Calu3 (cell line): ENCODE measurements around the gene CCDC192. TPM values are rescaled to one million over a fixed set of nuclear protein-coding genes. Genes with fewer than 3 reads are reported as not detected.

Experiments used
- BruUV-seq: library from RNA; stranded (reverse); fragments of 400-500 nt; replicated peaks from 2 replicates; lab custom pipeline; 2021; lab: Mats Ljungman, UMichigan
- CTCF ChIA-PET: fragments of 300-600 bp; sonication (Branson Sonifier 250); formaldehyde crosslinking; loops from one replicate; lab custom pipeline; 2022; ENCODE audit warnings: antibody characterized with exemption; lab: Charles Lee
- DNase-seq: peaks from one replicate; pipeline ENCODE4 v3.0.0; 2022
- H3K27ac Mint-ChIP-seq: one replicate; pipeline ENCODE4 v1.8.0; 2022; ENCODE audit warnings: mixed read lengths; ENCODE audit not compliant: unreplicated experiment
- H3K27me3 Mint-ChIP-seq: one replicate; pipeline ENCODE4 v1.8.0; 2022; ENCODE audit warnings: mixed read lengths; ENCODE audit not compliant: unreplicated experiment
- H3K36me3 Mint-ChIP-seq: one replicate; pipeline ENCODE4 v1.8.0; 2022; ENCODE audit warnings: mild to moderate bottlenecking, moderate library complexity, mixed read lengths; ENCODE audit not compliant: insufficient read depth, unreplicated experiment
- H3K4me1 Mint-ChIP-seq: one replicate; pipeline ENCODE4 v1.8.0; 2022; ENCODE audit warnings: mild to moderate bottlenecking, low read depth, mixed read lengths; ENCODE audit not compliant: unreplicated experiment
- H3K4me3 Mint-ChIP-seq: one replicate; pipeline ENCODE4 v1.8.0; 2022; ENCODE audit warnings: mild to moderate bottlenecking, low read depth, moderate library complexity, mixed read lengths; ENCODE audit not compliant: unreplicated experiment
- H3K9me3 Mint-ChIP-seq: one replicate; pipeline ENCODE4 v1.8.0; 2022; ENCODE audit warnings: low read depth, mixed read lengths; ENCODE audit not compliant: unreplicated experiment
- CTCF ChIP-seq: fragments of 200-600 bp; IDR thresholded peaks from one replicate; pipeline ENCODE4 v1.8.0; 2022; ENCODE audit warnings: antibody characterized with exemption; ENCODE audit not compliant: unreplicated experiment
- intact Hi-C: fragments of 100-400 bp; cut with micrococcal nuclease; formaldehyde crosslinking; loops from one replicate; pipeline ENCODE4 v1.10.0; 2022; ENCODE audit not compliant: unreplicated experiment
- total RNA-seq: library from RNA; stranded (reverse); gene quantifications from 2 replicates; pipeline ENCODE4 v1.2.3, GENCODE V29; 2022

The CCDC192 gene
- total RNA-seq, 1 experiment from 2014 or later: 2.5 TPM

DNA sequence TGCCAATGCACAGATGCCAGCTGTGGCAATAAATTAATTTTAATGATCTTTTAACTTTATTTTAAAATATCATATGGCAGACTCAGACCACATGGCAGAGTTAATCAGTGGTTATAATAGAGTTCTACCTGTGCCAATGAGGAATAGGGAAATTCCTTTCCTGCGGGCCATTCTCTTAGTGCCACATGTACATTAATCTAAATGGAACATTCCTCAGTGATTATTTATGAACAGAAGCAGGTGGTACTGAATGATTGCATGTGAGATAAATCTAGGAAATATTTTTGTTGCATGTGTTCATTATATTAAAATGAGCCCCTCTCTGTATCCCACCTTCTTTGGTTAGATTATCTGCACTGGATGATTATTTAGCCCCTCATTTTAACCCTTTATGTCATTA, 102.3 kb downstream of the CCDC192 start:
- Mint-ChIP-seq H3K9me3 (no peaks in the 10 kb centered on the region), H3K36me3 (no peaks in the 10 kb centered on the region), H3K4me1 (no peaks in the 10 kb centered on the region), H3K27ac (no peak overlapping the region), H3K4me3 (no peak overlapping the region), H3K27me3 (no peaks in the 10 kb centered on the region)
- TF ChIP-seq CTCF: no peak
- intact Hi-C loops: no loop called here
- BruUV-seq: no TSS peak
- CTCF ChIA-PET: interaction anchor here (1.4 kb wide), 1 partner anchor 13 kb away, joined by 5 read pairs; no protein-coding TSS in a partner anchor
- DNase-seq: no peak

- Mint-ChIP-seq H3K4me1 (peaks cover 11% of the 10 kb centered on the region), H3K36me3 (no peaks in the 10 kb centered on the region), H3K27ac (no peak overlapping the region), H3K27me3 (no peaks in the 10 kb centered on the region), H3K9me3 (no peaks in the 10 kb centered on the region), H3K4me3 (no peak overlapping the region)
- BruUV-seq: no TSS peak
- CTCF ChIA-PET: interaction anchor here (1.4 kb wide), 1 partner anchor 12 kb away, joined by 5 read pairs; no protein-coding TSS in a partner anchor
- intact Hi-C loops: no loop called here
- no peak for DNase-seq
- no peak for TF ChIP-seq CTCF
Observed at GRCh38 chr5:127806776-127807175, 103.6 kb downstream of the CCDC192 start.

GRCh38 chr5:127809533-127809932, 106.3 kb downstream of the CCDC192 start:
- peaks cover 5% of the 10 kb centered on the region for H3K36me3 Mint-ChIP-seq
- H3K27ac Mint-ChIP-seq: no peak overlapping the region
- no peak overlapping the region for H3K4me3 Mint-ChIP-seq
- no peaks in the 10 kb centered on the region for H3K27me3 Mint-ChIP-seq
- no peak for DNase-seq
- CTCF ChIA-PET: no interaction called here
- H3K4me1 Mint-ChIP-seq: peaks cover 37% of the 10 kb centered on the region
- intact Hi-C loops: no loop called here
- no peaks in the 10 kb centered on the region for H3K9me3 Mint-ChIP-seq
- BruUV-seq: no TSS peak
- no peak for TF ChIP-seq CTCF

DNA sequence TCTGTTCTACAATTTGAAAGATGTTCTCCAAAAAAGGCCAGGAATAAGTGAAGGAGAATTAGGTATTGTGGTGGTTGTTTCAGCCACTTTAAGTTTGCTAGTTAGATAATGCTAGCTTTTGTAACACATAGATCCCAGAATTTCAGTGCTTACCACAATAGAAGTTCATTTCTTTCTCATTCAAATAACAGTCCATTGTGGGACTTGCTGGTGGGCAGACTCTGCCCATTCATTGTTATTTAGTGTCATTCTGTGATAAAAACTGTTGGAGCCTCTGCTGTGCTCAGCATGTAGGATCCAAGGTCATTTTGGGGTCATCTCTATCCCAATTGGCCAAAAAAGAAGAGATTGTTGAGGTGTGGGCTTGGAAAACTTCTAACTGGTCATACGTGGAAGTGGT, 106.8 kb downstream of the CCDC192 start:
- Mint-ChIP-seq H3K27me3 (no peaks in the 10 kb centered on the region), H3K4me1 (peaks cover 42% of the 10 kb centered on the region), H3K27ac (no peak overlapping the region), H3K36me3 (peaks cover 5% of the 10 kb centered on the region), H3K4me3 (no peak overlapping the region), H3K9me3 (no peaks in the 10 kb centered on the region)
- intact Hi-C loops: loop anchor here (5.0 kb wide), 1 partner anchor 53 kb away; no protein-coding TSS in a partner anchor
- BruUV-seq: no TSS peak
- CTCF ChIA-PET: interaction anchor here (1.4 kb wide), 1 partner anchor 11 kb away, joined by 3 read pairs; no protein-coding TSS in a partner anchor
- DNase-seq: no peak
- TF ChIP-seq CTCF: no peak
